Ovary (tissue), 9 donors: ENCODE data around the gene DNAAF8. TPM values are rescaled to one million over a fixed set of nuclear protein-coding genes. Genes with fewer than 3 reads are reported as not detected.
A peak's percentile ranks its signal among the peaks of the same experiment; 100 is the strongest.

ENCODE experiments used
- DNase-seq, 5 donors: peaks; one replicate each; pipeline ENCODE4 v3.0.0-alpha.2; 2019 to 2020
- H3K27ac ChIP-seq, 2 donors: fragments of 200-600 bp; one replicate each; pipeline versions ENCODE4 v1.5.1 to v1.8.0; 2019 to 2022
- H3K27me3 ChIP-seq: fragments of 200-600 bp; one replicate; pipeline ENCODE4 v1.8.0; 2022
- H3K36me3 ChIP-seq: fragments of 200-600 bp; sonication (generic); one replicate; pipeline ENCODE4 v1.5.1; 2019
- H3K4me1 ChIP-seq: one replicate; pipeline ENCODE4 v1.8.1; 2013; ENCODE audit warnings: mild to moderate bottlenecking, moderate library complexity; ENCODE audit not compliant: insufficient read depth
- H3K4me3 ChIP-seq: fragments of 200-600 bp; sonication (generic); one replicate; pipeline ENCODE4 v1.5.1; 2017
- H3K9me3 ChIP-seq, 2 donors: fragments of 200-600 bp in 1 of 2; sonication (generic) in 1 of 2; one replicate each; pipeline versions ENCODE4 v1.5.1 to v1.8.1; 2013 to 2019; ENCODE audit warnings: mild to moderate bottlenecking in 1 of 2, moderate library complexity in 1 of 2
- EP300 ChIP-seq: sonication (generic); formaldehyde crosslinking; IDR thresholded peaks from one replicate; pipeline ENCODE4 v1.6.1; 2017; ENCODE audit warnings: antibody characterized with exemption
- POLR2A ChIP-seq: fragments of 450-650 bp; IDR thresholded peaks from one replicate; pipeline ENCODE4 v1.6.1; 2017; ENCODE audit warnings: antibody characterized with exemption, mild to moderate bottlenecking, moderate library complexity
- WGBS, 3 donors: extraction: QIAGEN DNeasy Blood & Tissue Kit in 1 of 3; methylation state at CpG; one replicate each; pipeline versions ENCODE4 v1.1.5 to v1.1.7; 2013 to 2017; 5-methylcytosine and 5-hydroxymethylcytosine counted together
- intact Hi-C, 4 donors: fragments of 100-400 bp; cut with DNase I; formaldehyde crosslinking; loops; one replicate each; pipeline versions ENCODE4 v1.11.0 to v1.15.1; 2022 to 2023
- polyA plus RNA-seq, 2 donors: library from polyadenylated mRNA; stranded (reverse); fragments of 200-250 nt in 1 of 2; fragments of 350-450 nt in 1 of 2; fragmentation: Illumina TruSeq in 1 of 2; extraction: RNeasy Lipid Tissue Mini Kit (QIAGEN cat#74804) in 1 of 2; gene quantifications; one replicate each; pipeline ENCODE4 v1.2.3, GENCODE V29; 2013 to 2014
- total RNA-seq, 7 donors: library from RNA; depleted of rRNA in 2 of 7; stranded (reverse); fragments of >200 nt in 2 of 7; fragmentation: NEBNext Ultra II Directional in 3 of 7; extraction: Animal tissue kit (Norgen Biotek cat#: 25700) in 3 of 7; gene quantifications; one replicate each; pipeline versions ENCODE4 v1.1.0 to v1.2.4, GENCODE V29; 2016 to 2023
- TF ChIP-seq, protein P1 (sequence below), 3 donors: fragments of 450-650 bp in 2 of 3; fragments of 200-600 bp in 1 of 3; IDR thresholded peaks; one replicate each; pipeline versions ENCODE4 v1.5.1 to v1.8.0; 2016 to 2022; ENCODE audit warnings: antibody characterized with exemption in 3 of 3, mild to moderate bottlenecking in 1 of 3
- donor health status: DM: no; HTN: no; CAD: no; lungs with moderate emphysema.
- donor health status: DM: no; HTN: no; CAD: no.
- donor health status: Bipolar disorder and iron deficiency.
- donor health status: DM: yes; HTN: yes; CAD: no.
- donor health status: DM: no; HTN: no; CAD: no.
- donor health status: DM: yes; HTN: yes; CAD: no.

The DNAAF8 gene
- total and polyA plus RNA-seq, 9 donors: 0.35 to 9.1 (median 1.2) TPM

DNA sequence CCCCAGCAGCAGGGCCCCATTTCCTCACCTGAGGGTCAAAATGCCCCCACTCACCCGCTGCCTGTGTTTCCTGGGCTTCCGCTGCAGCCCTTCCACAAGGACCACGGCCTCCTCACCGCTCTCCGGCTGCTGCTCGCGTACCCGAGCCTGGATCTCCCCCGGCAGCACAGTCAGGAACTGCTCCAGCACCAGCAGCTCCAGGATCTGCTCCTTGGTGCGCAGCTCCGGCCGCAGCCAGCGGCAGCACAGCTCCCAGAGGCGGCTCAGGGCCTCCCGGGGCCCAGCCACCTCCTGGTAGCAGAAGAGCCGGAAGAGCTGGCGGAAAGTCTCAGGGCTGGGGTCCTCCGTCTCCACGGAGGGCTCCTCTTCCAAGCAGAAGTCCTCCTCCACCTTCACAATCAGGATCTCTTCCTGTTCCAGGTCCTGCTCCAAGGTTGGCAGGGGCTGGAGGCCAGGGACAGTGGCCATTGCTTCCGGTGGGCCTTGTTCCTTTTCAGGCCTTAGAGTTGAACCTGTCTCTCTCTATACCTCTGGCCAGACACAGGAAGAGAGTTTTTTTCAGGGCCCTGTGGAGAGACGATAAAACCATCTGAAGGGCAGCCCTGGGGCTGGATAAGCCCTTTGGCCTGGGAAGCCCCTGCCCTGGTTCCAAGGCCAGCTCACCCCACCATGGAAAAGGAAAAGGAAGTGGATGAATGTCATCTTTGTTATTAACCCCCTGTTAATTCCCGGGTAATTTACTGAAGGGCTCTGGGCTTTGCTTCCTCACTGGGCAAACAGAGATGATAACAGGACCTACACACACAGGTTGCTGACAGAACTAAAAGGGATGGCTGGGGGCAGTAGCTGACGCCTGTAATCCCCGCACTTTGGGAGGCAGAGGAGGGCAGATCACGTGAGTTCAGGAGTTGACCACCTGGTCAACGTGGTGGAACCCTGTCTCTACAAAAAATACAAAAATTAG lies 31.5 kb downstream of the DNAAF8 start:
- no peak overlapping the region for H3K27ac ChIP-seq
- TF ChIP-seq EP300: no peak
- no peak for TF ChIP-seq POLR2A
- TF ChIP-seq, protein P1, sequence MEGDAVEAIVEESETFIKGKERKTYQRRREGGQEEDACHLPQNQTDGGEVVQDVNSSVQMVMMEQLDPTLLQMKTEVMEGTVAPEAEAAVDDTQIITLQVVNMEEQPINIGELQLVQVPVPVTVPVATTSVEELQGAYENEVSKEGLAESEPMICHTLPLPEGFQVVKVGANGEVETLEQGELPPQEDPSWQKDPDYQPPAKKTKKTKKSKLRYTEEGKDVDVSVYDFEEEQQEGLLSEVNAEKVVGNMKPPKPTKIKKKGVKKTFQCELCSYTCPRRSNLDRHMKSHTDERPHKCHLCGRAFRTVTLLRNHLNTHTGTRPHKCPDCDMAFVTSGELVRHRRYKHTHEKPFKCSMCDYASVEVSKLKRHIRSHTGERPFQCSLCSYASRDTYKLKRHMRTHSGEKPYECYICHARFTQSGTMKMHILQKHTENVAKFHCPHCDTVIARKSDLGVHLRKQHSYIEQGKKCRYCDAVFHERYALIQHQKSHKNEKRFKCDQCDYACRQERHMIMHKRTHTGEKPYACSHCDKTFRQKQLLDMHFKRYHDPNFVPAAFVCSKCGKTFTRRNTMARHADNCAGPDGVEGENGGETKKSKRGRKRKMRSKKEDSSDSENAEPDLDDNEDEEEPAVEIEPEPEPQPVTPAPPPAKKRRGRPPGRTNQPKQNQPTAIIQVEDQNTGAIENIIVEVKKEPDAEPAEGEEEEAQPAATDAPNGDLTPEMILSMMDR (IDR thresholded peaks at IDR 0.05): no peak
- no peak for DNase-seq
- no peaks in the 10 kb centered on the region for H3K9me3 ChIP-seq
- intact Hi-C loops: no loop called here
- H3K4me1 ChIP-seq: peaks cover 2% of the 10 kb centered on the region
- WGBS, 3 donors: 62 to 67% (median 64%) methylated on average over 26 of the region's 26 CpGs
- peak overlapping the region; percentile 99 for H3K4me3 ChIP-seq
- no peaks in the 10 kb centered on the region for H3K27me3 ChIP-seq
- H3K36me3 ChIP-seq: no peaks in the 10 kb centered on the region

DNA sequence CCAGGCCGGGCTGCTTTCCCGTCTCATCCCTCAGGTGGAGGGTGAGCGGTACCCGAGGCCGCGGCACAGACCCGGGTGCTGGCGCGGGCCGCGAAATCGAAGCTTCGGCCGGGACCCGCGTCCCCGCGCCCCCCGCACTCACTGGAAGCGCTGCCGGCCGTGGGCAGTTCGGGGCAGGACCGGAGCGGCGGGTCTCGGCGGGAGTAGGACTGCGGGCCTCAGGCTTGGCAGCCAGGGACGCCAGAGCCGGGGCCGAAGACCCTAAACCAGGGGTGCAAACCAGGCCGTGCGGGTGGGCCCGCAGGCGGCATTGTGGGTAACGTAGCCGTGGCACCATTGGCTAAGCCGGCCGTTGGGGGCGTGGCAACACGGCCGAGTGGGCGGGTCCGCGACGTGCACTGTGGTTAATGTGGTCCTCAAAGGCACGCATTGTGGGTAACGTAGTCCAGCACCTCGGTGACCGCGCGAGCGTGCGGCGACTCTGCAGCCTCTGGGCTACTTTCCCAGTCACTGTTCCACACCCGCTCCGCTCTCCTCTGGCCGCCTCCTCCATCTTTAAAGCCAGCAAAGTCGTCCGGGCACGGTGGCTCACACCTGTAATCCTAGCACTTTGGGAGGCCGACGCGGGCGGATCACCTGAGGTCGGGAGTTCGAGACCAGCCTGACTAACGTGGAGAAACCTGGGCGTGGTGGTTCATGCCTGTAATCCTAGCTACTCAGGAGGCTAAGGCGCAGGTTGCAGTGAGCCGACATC lies 32.7 kb downstream of the DNAAF8 start, which contains the start of gene ZNF500:
ZNF500 (minus strand) TSS at position 288 of the 754 bp plus-strand sequence. CDS start 1,184 bp downstream, outside the sequence.
- peak; percentile 97 to 99 (median 98) for DNase-seq
- WGBS, 3 donors: 2 to 6% (median 4%) methylated on average over 33 to 72 of the region's 72 CpGs
- Histone ChIP-seq H3K9me3 (no peaks in the 10 kb centered on the region), H3K27me3 (no peaks in the 10 kb centered on the region), H3K27ac (peak within 1 kb of the TSS in 1 of 2 donors; percentile 77), H3K36me3 (no peaks in the 10 kb centered on the region), H3K4me1 (peaks cover 2% of the 10 kb centered on the region), H3K4me3 (peak within 1 kb of the TSS; percentile 99)
- TF ChIP-seq POLR2A (no peak), EP300 (no peak)
- TF ChIP-seq, protein P1 (IDR thresholded peaks at IDR 0.05): no peak
- intact Hi-C loops: no loop called here

DNA sequence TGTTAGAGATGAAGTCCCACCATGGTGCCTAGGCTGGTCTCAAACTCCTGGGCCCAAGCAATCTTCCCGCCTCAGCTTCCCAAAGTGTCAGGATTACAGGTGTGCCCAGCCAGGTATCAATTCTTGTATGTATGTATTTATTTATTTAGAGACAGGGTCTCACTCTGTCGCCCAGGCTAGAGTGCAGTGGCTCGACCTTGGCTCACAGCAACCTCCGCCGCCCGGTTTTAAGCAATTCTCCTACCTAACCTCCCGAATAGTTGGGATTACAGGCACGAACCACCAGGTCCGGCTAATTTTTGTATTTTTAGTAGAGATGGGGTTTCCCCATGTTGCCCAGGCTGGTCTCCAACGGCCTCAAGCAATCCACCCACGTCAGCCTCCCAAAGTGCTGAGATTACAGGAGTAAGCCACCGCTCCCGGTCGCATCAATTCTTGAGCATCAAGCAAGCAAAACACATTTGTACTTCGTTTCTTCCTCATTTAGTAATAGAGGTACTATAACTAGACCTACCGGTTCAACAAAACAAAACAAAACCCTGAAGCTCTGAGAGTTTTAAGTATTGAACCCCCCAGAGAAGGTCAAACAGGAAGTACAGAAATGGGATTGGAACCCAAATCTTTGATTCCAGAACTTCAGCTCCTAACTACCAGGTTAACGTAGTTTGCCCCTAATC lies 33.7 kb downstream of the DNAAF8 start:
- peak; percentile 35 to 50 (median 47) for DNase-seq
- peak overlapping the region; percentile 99 for H3K4me3 ChIP-seq
- no peaks in the 10 kb centered on the region for H3K36me3 ChIP-seq
- H3K9me3 ChIP-seq: no peaks in the 10 kb centered on the region
- H3K4me1 ChIP-seq: peaks cover 2% of the 10 kb centered on the region
- 28 to 48% (median 44%) methylated on average over 17 of the region's 17 CpGs for WGBS, 3 donors
- no peak for TF ChIP-seq POLR2A
- TF ChIP-seq, protein P1 (IDR thresholded peaks at IDR 0.05): peak in 1 of 3 donors; percentile 6
- intact Hi-C loops: no loop called here
- peak overlapping the region in 1 of 2 donors; percentile 77 for H3K27ac ChIP-seq
- no peaks in the 10 kb centered on the region for H3K27me3 ChIP-seq
